ENCODE measurements around the gene IKBKE. TPM values are rescaled to one million over a fixed set of nuclear protein-coding genes. Genes with fewer than 3 reads are reported as not detected.

Gene IKBKE
- total RNA-seq, 1 experiment from 2014 or later: 6.4 TPM

DNA sequence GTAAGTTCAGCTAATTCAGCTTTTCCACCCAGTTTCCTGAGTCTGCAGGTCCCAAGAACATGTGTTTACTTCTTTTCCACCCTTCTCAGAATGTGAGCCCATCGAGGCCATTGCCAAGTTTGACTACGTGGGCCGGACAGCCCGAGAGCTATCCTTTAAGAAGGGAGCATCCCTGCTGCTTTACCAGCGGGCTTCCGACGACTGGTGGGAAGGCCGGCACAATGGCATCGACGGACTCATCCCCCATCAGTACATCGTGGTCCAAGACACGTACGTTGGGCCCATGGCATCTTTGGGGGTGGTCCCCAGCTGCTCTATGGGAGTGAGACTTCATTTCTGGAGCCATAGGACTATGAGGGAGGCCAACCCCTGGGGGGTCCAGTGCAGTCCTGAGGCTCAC, 17.2 kb upstream of the IKBKE start:
- H3K9me3 ChIP-seq (ENCODE audit: control insufficient read depth, insufficient read depth, low read depth, low read length): no peaks in the 10 kb centered on the region
- no peak for ATAC-seq
- no TSS peak for BruUV-seq (replicated peaks)
- no peaks in the 10 kb centered on the region for H3K4me1 ChIP-seq (ENCODE audit: control insufficient read depth, insufficient read depth, low read length)
- intact Hi-C loops (cut with micrococcal nuclease; ENCODE audit: unreplicated experiment) (no loop called here), in situ Hi-C loops (cut with HindIII; ENCODE audit: low pct_unique_long_range_greater_than_20kb, low sequenced_read_pairs) (no loop called here)
- H3K36me3 ChIP-seq (ENCODE audit: control insufficient read depth, insufficient read depth, low read length): peaks cover 6% of the 10 kb centered on the region
- ChIA-PET POLR2A (no interaction called here), CTCF (no interaction called here)
- no peak for DNase-seq (ENCODE audit: low read depth, low spot score)
- H3K27ac ChIP-seq (ENCODE audit: low read length): no peak overlapping the region
- H3K27me3 ChIP-seq (ENCODE audit: control insufficient read depth, insufficient read depth, low read length): no peaks in the 10 kb centered on the region
- TF ChIP-seq TCF7L2 (IDR thresholded peaks at IDR 0.05; ENCODE audit: low read depth, low read length) (no peak), SIN3A (IDR thresholded peaks at IDR 0.05; ENCODE audit: borderline replicate concordance, insufficient read depth, low read depth, low read length) (no peak), POLR2AphosphoS5 (IDR thresholded peaks at IDR 0.05; ENCODE audit: low read depth, low read length) (no peak)
- TF ChIP-seq, protein P1, sequence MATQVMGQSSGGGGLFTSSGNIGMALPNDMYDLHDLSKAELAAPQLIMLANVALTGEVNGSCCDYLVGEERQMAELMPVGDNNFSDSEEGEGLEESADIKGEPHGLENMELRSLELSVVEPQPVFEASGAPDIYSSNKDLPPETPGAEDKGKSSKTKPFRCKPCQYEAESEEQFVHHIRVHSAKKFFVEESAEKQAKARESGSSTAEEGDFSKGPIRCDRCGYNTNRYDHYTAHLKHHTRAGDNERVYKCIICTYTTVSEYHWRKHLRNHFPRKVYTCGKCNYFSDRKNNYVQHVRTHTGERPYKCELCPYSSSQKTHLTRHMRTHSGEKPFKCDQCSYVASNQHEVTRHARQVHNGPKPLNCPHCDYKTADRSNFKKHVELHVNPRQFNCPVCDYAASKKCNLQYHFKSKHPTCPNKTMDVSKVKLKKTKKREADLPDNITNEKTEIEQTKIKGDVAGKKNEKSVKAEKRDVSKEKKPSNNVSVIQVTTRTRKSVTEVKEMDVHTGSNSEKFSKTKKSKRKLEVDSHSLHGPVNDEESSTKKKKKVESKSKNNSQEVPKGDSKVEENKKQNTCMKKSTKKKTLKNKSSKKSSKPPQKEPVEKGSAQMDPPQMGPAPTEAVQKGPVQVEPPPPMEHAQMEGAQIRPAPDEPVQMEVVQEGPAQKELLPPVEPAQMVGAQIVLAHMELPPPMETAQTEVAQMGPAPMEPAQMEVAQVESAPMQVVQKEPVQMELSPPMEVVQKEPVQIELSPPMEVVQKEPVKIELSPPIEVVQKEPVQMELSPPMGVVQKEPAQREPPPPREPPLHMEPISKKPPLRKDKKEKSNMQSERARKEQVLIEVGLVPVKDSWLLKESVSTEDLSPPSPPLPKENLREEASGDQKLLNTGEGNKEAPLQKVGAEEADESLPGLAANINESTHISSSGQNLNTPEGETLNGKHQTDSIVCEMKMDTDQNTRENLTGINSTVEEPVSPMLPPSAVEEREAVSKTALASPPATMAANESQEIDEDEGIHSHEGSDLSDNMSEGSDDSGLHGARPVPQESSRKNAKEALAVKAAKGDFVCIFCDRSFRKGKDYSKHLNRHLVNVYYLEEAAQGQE (IDR thresholded peaks at IDR 0.05; ENCODE audit: insufficient read depth in 1 of 2, low read depth in 2 of 2, low read length in 1 of 2): no peak
- TF ChIP-seq, protein P2, sequence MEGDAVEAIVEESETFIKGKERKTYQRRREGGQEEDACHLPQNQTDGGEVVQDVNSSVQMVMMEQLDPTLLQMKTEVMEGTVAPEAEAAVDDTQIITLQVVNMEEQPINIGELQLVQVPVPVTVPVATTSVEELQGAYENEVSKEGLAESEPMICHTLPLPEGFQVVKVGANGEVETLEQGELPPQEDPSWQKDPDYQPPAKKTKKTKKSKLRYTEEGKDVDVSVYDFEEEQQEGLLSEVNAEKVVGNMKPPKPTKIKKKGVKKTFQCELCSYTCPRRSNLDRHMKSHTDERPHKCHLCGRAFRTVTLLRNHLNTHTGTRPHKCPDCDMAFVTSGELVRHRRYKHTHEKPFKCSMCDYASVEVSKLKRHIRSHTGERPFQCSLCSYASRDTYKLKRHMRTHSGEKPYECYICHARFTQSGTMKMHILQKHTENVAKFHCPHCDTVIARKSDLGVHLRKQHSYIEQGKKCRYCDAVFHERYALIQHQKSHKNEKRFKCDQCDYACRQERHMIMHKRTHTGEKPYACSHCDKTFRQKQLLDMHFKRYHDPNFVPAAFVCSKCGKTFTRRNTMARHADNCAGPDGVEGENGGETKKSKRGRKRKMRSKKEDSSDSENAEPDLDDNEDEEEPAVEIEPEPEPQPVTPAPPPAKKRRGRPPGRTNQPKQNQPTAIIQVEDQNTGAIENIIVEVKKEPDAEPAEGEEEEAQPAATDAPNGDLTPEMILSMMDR (IDR thresholded peaks at IDR 0.05): no peak
- H3K4me3 ChIP-seq (ENCODE audit: low read depth in 2 of 2, low read length in 2 of 2): no peak overlapping the region

DNA sequence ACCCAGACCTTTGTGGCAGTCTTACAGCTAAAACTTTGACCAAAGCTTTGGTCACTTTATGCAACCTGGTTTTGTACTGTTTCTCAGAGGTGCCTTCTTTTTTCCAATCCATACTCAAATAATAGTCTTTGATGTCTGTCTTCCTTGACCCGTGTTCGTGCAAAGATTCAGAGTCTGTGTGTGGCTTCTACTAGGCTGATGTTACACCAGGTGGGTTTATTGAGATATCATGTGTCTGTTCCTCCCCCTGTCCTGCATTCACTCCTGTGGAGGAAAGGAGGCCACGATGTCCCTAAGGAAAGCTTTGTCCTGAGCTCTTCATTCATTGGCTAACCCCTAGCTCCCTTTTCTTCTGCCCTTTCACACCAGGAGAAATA, 15.0 kb upstream of the IKBKE start:
- ATAC-seq (no peak), DNase-seq (ENCODE audit: low read depth, low spot score) (no peak)
- in situ Hi-C loops (cut with HindIII; ENCODE audit: low pct_unique_long_range_greater_than_20kb, low sequenced_read_pairs) (no loop called here), intact Hi-C loops (cut with micrococcal nuclease; ENCODE audit: unreplicated experiment) (no loop called here)
- BruUV-seq (replicated peaks): no TSS peak
- TF ChIP-seq TCF7L2 (IDR thresholded peaks at IDR 0.05; ENCODE audit: low read depth, low read length): no peak; the same call in 1 of the 2 replicates
- TF ChIP-seq, protein P2 (IDR thresholded peaks at IDR 0.05): no peak
- TF ChIP-seq, protein P1 (IDR thresholded peaks at IDR 0.05; ENCODE audit: insufficient read depth in 1 of 2, low read depth in 2 of 2, low read length in 1 of 2): no peak
- TF ChIP-seq SIN3A (IDR thresholded peaks at IDR 0.05; ENCODE audit: borderline replicate concordance, insufficient read depth, low read depth, low read length): no peak
- Histone ChIP-seq H3K4me3 (ENCODE audit: low read depth in 2 of 2, low read length in 2 of 2) (no peak overlapping the region), H3K27me3 (ENCODE audit: control insufficient read depth, insufficient read depth, low read length) (no peaks in the 10 kb centered on the region), H3K27ac (ENCODE audit: low read length) (no peak overlapping the region), H3K36me3 (ENCODE audit: control insufficient read depth, insufficient read depth, low read length) (peaks cover 3% of the 10 kb centered on the region), H3K9me3 (ENCODE audit: control insufficient read depth, insufficient read depth, low read depth, low read length) (no peaks in the 10 kb centered on the region), H3K4me1 (ENCODE audit: control insufficient read depth, insufficient read depth, low read length) (no peaks in the 10 kb centered on the region)
- POLR2A ChIA-PET: no interaction called here
- CTCF ChIA-PET: no interaction called here
